Stimulated activated CD4-positive, alpha-beta T cell treated with anti-CD3 and anti-CD28 coated beads, Interleukin-1b, Interleukin-23, amount 100 ng/mL, for 48 hours (primary cell): Measurements from ENCODE around the gene SOD3.

Experiments used
- DNase-seq: peaks from one replicate; pipeline ENCODE4 v3.0.0-alpha.2; 2020

Gene SOD3

DNA sequence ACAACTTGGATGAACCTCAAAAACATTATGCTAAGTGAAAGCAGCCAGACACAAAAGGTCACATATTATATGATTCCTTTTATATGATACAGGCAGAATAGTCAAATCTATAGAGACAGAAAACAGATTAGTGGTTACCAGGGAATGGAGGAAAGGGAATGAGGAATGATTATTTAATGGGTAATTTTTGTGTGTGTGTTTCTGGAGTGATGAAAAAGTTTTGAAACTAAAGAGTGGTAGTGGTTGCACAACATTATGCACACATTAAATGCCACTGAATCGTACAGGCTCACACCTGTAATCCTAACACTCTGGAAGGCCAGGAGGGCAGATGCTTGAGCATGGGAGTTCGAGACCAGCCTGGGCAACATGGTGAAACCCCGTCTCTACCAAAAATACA lies 19.6 kb upstream of the SOD3 start:
- no peak for DNase-seq

GRCh38 chr4:24777536-24778463 lies 17.6 kb upstream of the SOD3 start:
- no peak for DNase-seq

DNA sequence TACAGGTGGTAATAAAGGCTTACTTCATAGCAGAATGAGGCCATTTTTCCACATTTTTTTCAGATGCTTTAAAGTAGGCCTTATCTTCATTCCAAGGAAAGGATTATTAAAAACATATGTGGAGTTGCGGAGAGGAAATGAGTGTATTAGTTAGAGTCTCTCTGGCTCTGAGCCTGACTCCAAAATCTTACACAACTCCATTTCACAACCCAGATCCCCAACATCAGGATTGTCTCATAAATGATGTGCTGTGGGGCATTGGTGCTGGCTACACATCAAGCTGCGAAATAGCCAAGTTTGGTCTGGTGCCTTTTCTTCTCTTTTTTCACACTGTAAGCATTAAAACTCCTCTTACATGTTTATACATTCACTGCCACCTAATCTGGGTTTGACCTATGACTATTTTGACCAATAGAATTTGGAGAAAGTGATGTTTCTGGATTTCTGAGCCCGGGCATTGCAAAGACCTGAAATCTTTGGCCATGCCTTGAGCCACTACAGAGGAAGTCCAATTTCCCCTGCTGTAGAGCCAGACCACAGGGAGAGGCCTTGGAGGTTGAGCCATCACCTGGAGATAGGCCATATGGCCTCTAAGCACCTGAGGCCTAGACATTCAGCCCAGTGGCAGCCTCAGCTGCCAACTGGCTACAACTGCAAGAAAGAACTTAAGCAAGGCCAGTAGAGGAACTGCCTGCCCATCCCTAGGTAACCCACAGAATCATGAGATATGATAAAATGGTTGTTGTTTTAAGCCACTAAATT lies 16.7 kb upstream of the SOD3 start:
- no peak for DNase-seq

- no peak for DNase-seq
These were observed 14.4 kb upstream of the SOD3 start for GRCh38 chr4:24780936-24781495.

GRCh38 chr4:24781999-24782745 lies 13.2 kb upstream of the SOD3 start:
- DNase-seq = no peak

DNA sequence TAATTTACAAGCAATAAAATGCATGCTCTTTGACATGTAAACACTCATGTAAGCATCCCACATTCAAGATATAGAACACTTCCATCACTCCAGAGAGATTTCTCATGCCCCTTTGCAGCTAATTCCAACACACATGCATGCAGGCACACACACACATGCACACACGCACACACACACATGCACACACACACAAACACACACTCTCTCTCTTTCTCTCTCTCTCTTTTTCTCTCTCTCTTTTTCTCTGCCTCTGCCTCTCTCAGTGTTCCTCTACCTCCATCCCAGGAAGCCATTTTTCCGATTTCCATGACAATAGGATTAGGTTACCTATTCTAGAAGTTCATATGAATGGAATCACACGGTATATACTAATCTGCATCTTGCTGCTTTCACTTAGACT lies 11.9 kb upstream of the SOD3 start:
- no peak for DNase-seq

DNA sequence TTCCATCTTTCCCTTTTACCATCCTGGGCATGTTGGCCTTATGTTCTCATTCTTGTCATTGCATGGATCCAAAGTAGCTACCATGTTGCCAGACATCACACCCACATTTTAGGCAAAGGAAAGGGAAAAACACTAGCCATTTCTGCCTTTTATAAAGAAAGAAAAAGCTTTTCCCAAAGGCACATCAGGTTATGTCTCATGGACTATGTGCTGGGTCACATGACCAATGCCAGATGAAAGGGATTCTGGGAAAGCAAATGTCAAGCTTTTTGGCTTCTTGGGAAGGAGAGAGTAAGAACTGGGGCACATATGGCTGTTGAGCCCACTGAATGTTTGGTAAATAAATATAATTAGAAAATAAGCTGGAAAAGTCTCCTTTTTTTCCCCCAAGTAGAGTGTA lies 4.3 kb upstream of the SOD3 start:
- no peak for DNase-seq

- DNase-seq = no peak
These were observed 2.8 kb upstream of the SOD3 start for GRCh38 chr4:24792552-24792951.

DNA sequence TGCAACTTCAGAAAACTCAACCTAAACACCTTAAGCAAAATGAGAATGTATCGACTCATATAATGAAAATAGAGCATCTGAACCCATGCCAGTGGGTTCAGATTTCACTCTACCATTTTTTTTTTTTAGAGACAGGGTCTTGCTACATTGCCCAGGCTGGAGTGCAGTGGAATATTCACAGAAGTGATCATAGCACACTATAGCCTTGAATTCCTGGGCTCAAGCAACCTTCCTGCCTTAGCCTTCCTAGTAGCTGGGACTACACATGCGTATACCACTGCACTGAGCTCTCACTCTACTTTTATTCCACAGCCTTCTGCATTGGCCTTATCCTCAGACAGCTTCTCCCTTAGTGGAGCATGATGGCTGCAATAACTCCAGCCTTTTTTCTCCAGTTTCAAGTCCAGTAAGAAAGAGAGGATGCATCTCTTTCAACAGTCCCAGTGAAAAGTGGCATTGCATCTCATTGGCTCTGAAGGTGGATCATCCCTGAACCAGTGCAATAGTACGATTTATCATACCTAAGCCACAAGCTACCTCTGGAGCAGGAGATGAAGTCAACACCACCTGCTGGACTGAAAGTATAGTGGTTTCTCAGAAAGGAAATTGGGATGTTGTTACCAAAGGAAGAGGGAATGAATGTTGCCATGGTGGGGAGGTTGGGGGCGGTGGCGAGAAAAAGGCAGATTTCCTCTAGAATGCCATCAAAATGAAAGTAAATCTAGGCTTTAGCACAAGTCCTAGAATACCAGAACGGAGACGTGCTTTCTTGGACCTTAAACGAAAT lies 2.0 kb upstream of the SOD3 start:
- no peak for DNase-seq

GRCh38 chr4:24794051-24794450 lies 1.3 kb upstream of the SOD3 start:
- DNase-seq = no peak

GRCh38 chr4:24794480-24794879 lies 893 bp upstream of the SOD3 start:
- DNase-seq = no peak

GRCh38 chr4:24795666-24796381 lies 451 bp downstream of the SOD3 start:
- no peak for DNase-seq

DNA sequence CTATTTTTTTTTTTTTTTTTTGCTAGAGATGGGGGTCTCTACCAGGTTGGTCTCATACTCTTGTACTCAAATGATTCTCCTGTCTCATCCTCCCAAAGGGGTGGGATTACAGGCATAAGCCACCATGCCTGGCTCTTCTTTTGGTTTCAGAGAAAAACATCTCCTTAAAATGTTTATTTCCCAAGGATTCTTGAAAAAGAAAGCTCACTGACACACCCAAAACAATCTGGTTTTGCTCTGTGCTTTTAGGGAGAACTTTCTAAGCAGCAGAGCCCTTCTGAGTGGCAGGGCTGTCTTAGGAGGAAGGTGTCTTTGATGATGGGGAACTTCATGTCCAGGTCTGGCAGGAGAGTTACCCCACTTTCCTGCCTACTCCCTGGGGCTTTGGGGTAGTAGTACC lies 1.2 kb downstream of the SOD3 start:
- DNase-seq = no peak

DNA sequence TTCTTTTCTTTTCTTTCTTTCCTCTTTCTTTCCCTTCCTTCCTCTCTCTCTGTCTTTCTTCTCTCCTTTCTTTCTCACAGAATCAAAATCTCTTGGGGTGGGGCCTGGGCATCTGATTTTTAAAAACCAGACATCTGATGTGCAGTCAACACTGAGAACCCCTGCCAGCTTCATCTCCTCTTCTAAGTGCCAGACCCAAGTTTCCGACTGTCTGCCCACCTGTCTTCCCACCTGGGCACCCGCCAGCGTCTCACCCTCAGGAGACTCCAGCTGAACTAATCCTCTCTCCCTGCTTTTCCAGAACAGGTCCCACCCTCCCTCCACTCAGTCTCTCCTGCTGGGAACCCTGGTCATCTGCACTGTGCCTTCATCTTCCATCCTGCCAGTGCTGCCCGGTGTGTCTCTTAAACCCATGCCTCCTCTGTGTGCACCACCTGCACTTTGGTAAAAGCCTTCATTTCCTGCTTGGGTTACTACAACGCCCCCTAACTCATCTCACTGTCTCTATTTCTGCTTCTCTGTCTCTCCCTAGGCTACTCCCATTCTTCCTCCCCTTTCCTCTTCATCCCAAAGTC lies 2.8 kb downstream of the SOD3 start:
- no peak for DNase-seq

GRCh38 chr4:24799196-24799543 lies 3.8 kb downstream of the SOD3 start:
- no peak for DNase-seq

GRCh38 chr4:24799544-24800324 lies 4.4 kb downstream of the SOD3 start:
- no peak for DNase-seq

- DNase-seq = no peak
These were observed 5.0 kb downstream of the SOD3 start for GRCh38 chr4:24800325-24800895.

- DNase-seq = no peak
These were observed 5.9 kb downstream of the SOD3 start for GRCh38 chr4:24801136-24801855.

DNA sequence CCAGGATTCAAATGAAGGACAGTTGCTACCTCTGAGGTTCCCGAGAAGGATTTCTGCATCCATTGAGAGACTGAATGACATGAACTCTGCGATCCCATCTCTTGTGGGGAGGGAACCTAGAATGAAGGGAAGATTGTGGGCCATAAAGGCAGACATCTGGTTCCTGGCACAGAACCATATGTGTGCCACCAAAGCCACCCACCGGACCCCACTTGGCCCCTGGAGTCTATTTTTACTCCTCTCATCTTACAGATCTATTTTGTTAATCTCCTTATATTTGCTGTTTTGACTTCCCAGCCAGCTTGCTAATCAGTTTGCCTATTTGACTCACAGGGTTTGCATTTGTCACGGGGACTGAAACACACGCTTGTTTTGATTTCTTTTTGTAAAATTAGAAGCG lies 7.3 kb downstream of the SOD3 start:
- no peak for DNase-seq
